ENCODE measurements around the gene CCDC107. TPM values are rescaled to one million over a fixed set of nuclear protein-coding genes. Genes with fewer than 3 reads are reported as not detected.

Gene CCDC107
- total RNA-seq, 2 donors from 2014 or later, result 75.2 to 92.2 TPM

DNA sequence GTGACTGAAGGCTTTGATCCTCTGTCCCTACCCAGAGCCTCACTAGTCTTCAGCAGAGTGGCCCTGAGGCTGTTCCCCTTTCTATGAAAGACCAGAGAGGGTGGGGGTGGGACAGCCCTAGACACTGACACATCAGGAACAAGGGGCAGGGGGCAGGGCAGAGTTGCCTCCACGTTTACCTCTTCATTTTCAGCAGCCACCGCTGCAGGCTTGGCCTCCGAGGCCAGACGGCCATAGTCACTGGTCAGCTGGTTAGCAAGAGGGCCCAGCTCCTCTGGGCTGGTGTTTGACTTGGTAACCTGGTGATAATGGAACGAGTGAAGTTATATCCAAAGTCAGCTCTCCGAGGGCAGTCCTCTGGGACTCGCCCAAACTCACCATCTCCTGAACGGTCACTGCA is 47.3 kb downstream of the CCDC107 start:
- no peaks in the 10 kb centered on the region for H3K27me3 ChIP-seq (replicated peaks; ENCODE audit: insufficient read depth)
- no peaks in the 10 kb centered on the region for H3K9me3 ChIP-seq
- peak overlapping the region in 1 of 2 donors; percentile 34 for H3K27ac ChIP-seq
- DNase-seq (ENCODE audit: low spot score) (no peak), ATAC-seq (ENCODE audit: insufficient number of reproducible peaks, low FRiP score, low read depth) (no peak)
- no peaks in the 10 kb centered on the region for H3K4me1 ChIP-seq (ENCODE audit: control insufficient read depth in 1 of 2, low read depth in 2 of 2)
- H3K36me3 ChIP-seq, result peaks cover 91% of the 10 kb centered on the region
- no peak overlapping the region for H3K4me3 ChIP-seq
- TF ChIP-seq, protein P1, sequence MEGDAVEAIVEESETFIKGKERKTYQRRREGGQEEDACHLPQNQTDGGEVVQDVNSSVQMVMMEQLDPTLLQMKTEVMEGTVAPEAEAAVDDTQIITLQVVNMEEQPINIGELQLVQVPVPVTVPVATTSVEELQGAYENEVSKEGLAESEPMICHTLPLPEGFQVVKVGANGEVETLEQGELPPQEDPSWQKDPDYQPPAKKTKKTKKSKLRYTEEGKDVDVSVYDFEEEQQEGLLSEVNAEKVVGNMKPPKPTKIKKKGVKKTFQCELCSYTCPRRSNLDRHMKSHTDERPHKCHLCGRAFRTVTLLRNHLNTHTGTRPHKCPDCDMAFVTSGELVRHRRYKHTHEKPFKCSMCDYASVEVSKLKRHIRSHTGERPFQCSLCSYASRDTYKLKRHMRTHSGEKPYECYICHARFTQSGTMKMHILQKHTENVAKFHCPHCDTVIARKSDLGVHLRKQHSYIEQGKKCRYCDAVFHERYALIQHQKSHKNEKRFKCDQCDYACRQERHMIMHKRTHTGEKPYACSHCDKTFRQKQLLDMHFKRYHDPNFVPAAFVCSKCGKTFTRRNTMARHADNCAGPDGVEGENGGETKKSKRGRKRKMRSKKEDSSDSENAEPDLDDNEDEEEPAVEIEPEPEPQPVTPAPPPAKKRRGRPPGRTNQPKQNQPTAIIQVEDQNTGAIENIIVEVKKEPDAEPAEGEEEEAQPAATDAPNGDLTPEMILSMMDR (IDR thresholded peaks at IDR 0.05), result no peak

GRCh38 chr9:35705836-35706430 is 47.8 kb downstream of the CCDC107 start:
- no peak overlapping the region for H3K4me3 ChIP-seq
- H3K27ac ChIP-seq, result peak overlapping the region in 1 of 2 donors; percentile 34
- TF ChIP-seq, protein P1 (IDR thresholded peaks at IDR 0.05), result no peak
- no peaks in the 10 kb centered on the region for H3K4me1 ChIP-seq (ENCODE audit: control insufficient read depth in 1 of 2, low read depth in 2 of 2)
- H3K27me3 ChIP-seq (replicated peaks; ENCODE audit: insufficient read depth), result no peaks in the 10 kb centered on the region
- peaks cover 92% of the 10 kb centered on the region for H3K36me3 ChIP-seq
- H3K9me3 ChIP-seq, result no peaks in the 10 kb centered on the region
- DNase-seq (ENCODE audit: low spot score) (no peak), ATAC-seq (ENCODE audit: insufficient number of reproducible peaks, low FRiP score, low read depth) (no peak)

DNA sequence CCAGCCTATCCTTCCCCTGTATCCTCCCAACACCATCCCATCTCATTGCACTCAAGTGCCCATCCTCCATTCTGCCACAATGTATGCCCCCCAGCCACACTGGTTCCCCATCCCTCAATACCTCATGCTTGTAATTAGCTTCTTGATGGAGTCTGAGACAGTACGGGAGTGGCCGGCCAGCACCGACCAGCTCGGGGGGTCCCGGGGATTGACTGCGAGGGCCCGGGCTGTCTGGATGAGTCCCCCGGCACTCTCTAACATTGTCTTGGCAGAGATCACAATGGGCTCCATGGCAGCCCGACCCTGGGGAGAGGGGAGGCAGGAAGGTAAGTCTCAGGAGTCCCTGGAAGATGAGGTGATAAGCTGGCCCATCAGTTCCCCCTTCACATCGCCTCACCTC is 48.9 kb downstream of the CCDC107 start:
- H3K4me1 ChIP-seq (ENCODE audit: control insufficient read depth in 1 of 2, low read depth in 2 of 2), result no peaks in the 10 kb centered on the region
- no peaks in the 10 kb centered on the region for H3K27me3 ChIP-seq (replicated peaks; ENCODE audit: insufficient read depth)
- H3K4me3 ChIP-seq, result no peak overlapping the region
- peaks cover 92% of the 10 kb centered on the region for H3K36me3 ChIP-seq
- peak overlapping the region; percentile 34 to 42 for H3K27ac ChIP-seq
- H3K9me3 ChIP-seq, result no peaks in the 10 kb centered on the region
- ATAC-seq (ENCODE audit: insufficient number of reproducible peaks, low FRiP score, low read depth) (no peak), DNase-seq (ENCODE audit: low spot score) (no peak)
- TF ChIP-seq, protein P1 (IDR thresholded peaks at IDR 0.05), result no peak

DNA sequence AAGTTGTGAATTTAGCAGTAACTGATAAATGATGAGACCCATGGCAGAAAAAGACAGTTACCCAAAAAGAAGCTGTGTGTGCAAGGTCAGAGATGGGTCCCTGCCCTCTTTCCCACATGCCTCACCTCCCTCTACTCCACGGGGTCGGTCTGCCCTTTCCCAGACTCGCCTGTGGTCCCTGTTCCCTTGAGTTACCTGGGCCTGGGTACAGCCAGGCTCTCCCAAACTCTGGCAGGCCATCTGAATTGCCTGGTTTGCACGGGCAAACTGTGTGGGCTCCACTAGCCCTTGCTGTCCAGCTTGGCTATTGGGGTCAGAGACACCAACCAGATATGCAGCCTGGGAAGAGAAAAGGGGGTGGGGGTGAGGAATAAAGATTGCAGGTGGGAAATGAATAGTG is 50.1 kb downstream of the CCDC107 start:
- no peak for DNase-seq (ENCODE audit: low spot score)
- H3K9me3 ChIP-seq, result no peaks in the 10 kb centered on the region
- peaks cover 92% of the 10 kb centered on the region for H3K36me3 ChIP-seq
- no peak overlapping the region for H3K4me3 ChIP-seq
- H3K27me3 ChIP-seq (replicated peaks; ENCODE audit: insufficient read depth), result no peaks in the 10 kb centered on the region
- TF ChIP-seq, protein P1 (IDR thresholded peaks at IDR 0.05), result no peak
- ATAC-seq (ENCODE audit: insufficient number of reproducible peaks, low FRiP score, low read depth), result no peak
- peak overlapping the region; percentile 34 to 42 for H3K27ac ChIP-seq
- H3K4me1 ChIP-seq (ENCODE audit: control insufficient read depth in 1 of 2, low read depth in 2 of 2), result no peaks in the 10 kb centered on the region

GRCh38 chr9:35710818-35711500 is 52.9 kb downstream of the CCDC107 start:
- no peaks in the 10 kb centered on the region for H3K9me3 ChIP-seq
- TF ChIP-seq, protein P1 (IDR thresholded peaks at IDR 0.05), result no peak
- ATAC-seq (ENCODE audit: insufficient number of reproducible peaks, low FRiP score, low read depth) (no peak), DNase-seq (ENCODE audit: low spot score) (no peak)
- H3K4me3 ChIP-seq, result no peak overlapping the region
- H3K27me3 ChIP-seq (replicated peaks; ENCODE audit: insufficient read depth), result no peaks in the 10 kb centered on the region
- H3K36me3 ChIP-seq, result peaks cover 91% of the 10 kb centered on the region
- peaks cover 0 to 2% of the 10 kb centered on the region in 2 donors for H3K4me1 ChIP-seq (ENCODE audit: control insufficient read depth in 1 of 2, low read depth in 2 of 2)
- H3K27ac ChIP-seq, result peak overlapping the region; percentile 10 to 19

Other genes starting within 250 kb of the CCDC107 start
- 100 to 1,000 TPM in 1 of 2 donors, 10 to 100 TPM in 1; 89.8 to 124 TPM for gene RUSC2, start 168.2 kb upstream of the CCDC107 start, total RNA-seq
- 10 to 100 TPM; 64.5 to 69.9 TPM for gene TESK1, start 53.0 kb upstream of the CCDC107 start, total RNA-seq
- 1 to 10 TPM; 2.2 to 9.9 TPM for gene CD72, start 39.9 kb upstream of the CCDC107 start, total RNA-seq
- gene SIT1, start 7.4 kb upstream of the CCDC107 start, total RNA-seq, result under 1 TPM in 1 of 2 donors, not detected in 1; 0.68 TPM
- gene RMRP, start 273 bp upstream of the CCDC107 start, total RNA-seq, result 1,000 to 10,000 TPM; 1,550 to 5,543 TPM
- gene ARHGEF39, start 6.9 kb downstream of the CCDC107 start, total RNA-seq, result 1 to 10 TPM in 1 of 2 donors, under 1 TPM in 1; 0.54 to 1.2 TPM
- gene CA9, start 15.6 kb downstream of the CCDC107 start, total RNA-seq, result 10 to 100 TPM in 1 of 2 donors, not detected in 1; 10.7 TPM
- 1,000 to 10,000 TPM; 4,158 to 5,700 TPM for gene TPM2, start 31.6 kb downstream of the CCDC107 start, total RNA-seq
- gene TLN1, start 73.9 kb downstream of the CCDC107 start, total RNA-seq, result 1,000 to 10,000 TPM in 1 of 2 donors, 100 to 1,000 TPM in 1; 889 to 1,019 TPM
- 10 to 100 TPM; 46.0 to 62.4 TPM for gene CREB3, start 74.4 kb downstream of the CCDC107 start, total RNA-seq
- 100 to 1,000 TPM in 1 of 2 donors, 10 to 100 TPM in 1; 75.8 to 115 TPM for gene GBA2, start 90.9 kb downstream of the CCDC107 start, total RNA-seq
- gene RGP1, start 91.0 kb downstream of the CCDC107 start, total RNA-seq, result 10 to 100 TPM; 23.0 to 24.5 TPM
- not detected for gene MSMP, start 96.0 kb downstream of the CCDC107 start, total RNA-seq
- 10 to 100 TPM; 30.8 to 38.2 TPM for gene NPR2, start 133.3 kb downstream of the CCDC107 start, total RNA-seq
- 1 to 10 TPM in 1 of 2 donors, under 1 TPM in 1; 0.21 to 5.7 TPM for gene SPAG8, start 154.0 kb downstream of the CCDC107 start, total RNA-seq
- gene HINT2, start 156.8 kb downstream of the CCDC107 start, total RNA-seq, result 10 to 100 TPM; 18.4 to 45.4 TPM
- gene FAM221B, start 170.4 kb downstream of the CCDC107 start, total RNA-seq, result not detected
- 10 to 100 TPM; 14.6 to 24.2 TPM for gene TMEM8B, start 170.9 kb downstream of the CCDC107 start, total RNA-seq
- gene OR13J1, start 212.1 kb downstream of the CCDC107 start, total RNA-seq, result not detected
- 10 to 100 TPM; 20.4 to 23.6 TPM for gene HRCT1, start 247.9 kb downstream of the CCDC107 start, total RNA-seq